Jurkat, Clone E6-1 (cell line): ENCODE data around the gene GPR34.
"Not testable (repeated sequence)": the region's sequence is repeated elsewhere in the genome, so short reads cannot be mapped to it uniquely, and the experiment has no call there.

ENCODE experiments used
- DNase-seq: peaks from one replicate; pipeline ENCODE4 v3.0.0-alpha.2; 2011; ENCODE audit warnings: low read depth, low spot score
- H3K4me3 ChIP-seq: 2 replicates; pipeline ENCODE4 v1.5.1; 2011; ENCODE audit warnings: mild to moderate bottlenecking, low read length, control low read depth, moderate library complexity

Gene GPR34

DNA sequence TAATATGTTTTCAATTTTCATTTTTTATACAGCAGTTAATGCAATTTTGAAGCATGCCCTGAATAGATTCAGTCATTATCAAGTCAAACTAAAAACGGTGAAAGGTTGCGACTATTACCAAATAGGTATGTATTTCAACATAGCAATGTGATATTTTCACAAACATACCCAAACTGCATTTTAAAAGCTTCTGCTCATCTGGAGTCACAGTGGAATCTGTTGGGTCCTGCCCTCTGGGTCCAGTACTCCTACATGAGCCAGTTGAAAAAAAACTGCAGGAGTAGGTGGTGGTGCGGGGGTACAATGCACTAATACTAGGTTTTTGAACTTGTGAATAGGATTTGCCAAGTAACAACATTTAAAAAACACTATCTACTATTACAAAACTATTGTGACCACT, 938 bp downstream of the GPR34 start:
- H3K4me3 ChIP-seq, result no peak overlapping the region
- DNase-seq, result no peak

DNA sequence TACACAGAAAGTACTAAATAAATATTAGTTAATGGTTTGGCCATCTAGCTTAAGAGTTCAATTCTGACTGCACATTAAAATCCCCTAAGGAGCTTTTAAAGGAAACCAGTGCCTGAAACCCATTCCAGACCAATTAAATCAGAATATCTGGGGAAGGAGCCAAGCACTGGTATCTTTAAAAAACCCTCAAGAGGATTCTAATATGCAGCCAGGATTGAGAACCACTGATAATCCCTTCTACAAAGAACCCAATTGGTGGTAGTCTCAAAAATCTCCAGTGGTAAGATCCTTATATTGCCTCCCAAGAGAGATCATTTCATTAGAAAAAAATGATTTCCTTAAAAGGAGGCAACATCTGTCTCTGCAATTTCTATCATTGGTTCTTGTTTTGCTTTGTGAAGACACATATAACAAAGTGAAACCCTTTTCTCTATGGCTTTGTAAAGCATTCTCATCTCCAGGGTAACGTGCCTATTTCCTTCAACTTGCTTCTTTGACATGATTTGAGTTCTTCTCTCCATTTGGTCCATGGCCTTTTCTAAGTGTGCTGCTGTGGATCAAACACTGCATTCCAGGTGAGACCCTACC, 3.5 kb downstream of the GPR34 start:
- H3K4me3 ChIP-seq, result no peak overlapping the region
- no peak for DNase-seq

DNA sequence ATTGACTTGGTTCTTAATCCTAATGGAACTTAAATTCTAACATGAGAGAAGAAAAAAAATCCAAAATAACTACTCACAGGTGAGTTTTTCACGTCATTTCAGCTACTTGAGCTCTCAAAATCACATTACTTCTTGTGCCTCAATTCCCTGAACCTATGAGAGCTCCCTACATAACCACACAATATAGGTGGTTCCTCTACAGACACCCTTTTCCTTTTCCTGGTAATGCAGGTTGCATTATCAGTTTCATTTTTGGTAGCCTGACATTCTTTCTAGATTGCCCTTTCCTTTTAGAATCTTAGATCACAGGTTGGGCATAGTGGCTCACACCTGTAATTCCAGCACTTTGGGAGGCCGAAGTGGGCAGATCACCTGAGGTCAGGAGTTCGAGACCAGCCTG, 4.3 kb downstream of the GPR34 start:
- no peak for DNase-seq
- no peak overlapping the region for H3K4me3 ChIP-seq

DNA sequence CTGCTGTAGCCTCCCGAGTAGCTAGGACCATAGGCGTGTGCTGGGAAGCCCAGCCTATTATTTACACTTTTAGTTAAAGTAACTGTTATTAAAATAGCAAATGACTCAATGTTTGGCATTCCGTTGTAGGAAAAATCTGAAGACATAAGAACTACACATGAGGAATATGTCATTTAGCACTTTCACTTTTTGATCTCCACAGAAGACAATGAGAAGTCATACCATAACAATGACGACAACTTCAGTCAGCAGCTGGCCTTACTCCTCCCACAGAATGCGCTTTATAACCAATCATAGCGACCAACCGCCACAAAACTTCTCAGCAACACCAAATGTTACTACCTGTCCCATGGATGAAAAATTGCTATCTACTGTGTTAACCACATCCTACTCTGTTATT, 6.7 kb downstream of the GPR34 start:
- no peak overlapping the region for H3K4me3 ChIP-seq
- DNase-seq, result no peak

DNA sequence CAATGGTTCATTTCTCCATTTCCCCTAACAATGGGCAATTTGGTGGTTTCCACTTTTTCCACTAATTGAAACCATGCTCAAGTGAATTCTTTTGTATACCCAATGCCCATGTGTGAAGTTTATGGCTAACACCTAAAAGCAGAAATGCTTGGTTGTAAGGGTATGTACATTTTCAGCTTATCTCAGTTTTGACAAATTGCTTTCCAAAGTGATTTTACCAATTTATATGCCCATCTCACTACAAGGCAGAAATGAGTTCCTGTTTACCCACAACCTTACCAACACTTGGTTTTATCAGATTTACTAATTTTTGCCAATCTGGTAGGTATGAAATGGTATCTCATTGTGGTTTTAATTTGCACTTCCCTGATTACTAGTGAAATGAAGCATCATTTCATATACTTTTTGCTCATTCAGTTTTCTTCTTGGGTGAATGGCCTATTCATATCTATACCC, 14.8 kb downstream of the GPR34 start:
- no peak for DNase-seq
- H3K4me3 ChIP-seq, result no peak overlapping the region

DNA sequence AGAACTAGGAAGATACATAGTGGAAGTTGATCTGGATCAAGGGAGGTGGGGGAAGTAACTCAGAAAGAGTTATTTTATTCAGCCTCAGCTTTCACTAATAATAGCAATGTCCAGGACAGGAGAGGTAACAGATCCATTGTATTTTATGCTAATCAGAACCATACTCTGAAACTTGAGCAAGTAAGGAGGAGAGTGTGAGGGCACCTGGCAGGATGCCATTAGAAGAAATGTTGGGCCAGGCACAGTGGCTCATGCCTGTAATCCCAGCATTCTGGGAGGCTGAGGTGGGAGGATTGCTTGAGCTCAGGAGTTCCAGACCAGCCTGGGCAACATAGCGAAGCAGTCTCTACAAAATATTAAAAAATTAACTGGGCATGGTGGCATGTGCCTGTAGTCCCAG, 16.3 kb downstream of the GPR34 start:
- no peak overlapping the region for H3K4me3 ChIP-seq
- no peak for DNase-seq

DNA sequence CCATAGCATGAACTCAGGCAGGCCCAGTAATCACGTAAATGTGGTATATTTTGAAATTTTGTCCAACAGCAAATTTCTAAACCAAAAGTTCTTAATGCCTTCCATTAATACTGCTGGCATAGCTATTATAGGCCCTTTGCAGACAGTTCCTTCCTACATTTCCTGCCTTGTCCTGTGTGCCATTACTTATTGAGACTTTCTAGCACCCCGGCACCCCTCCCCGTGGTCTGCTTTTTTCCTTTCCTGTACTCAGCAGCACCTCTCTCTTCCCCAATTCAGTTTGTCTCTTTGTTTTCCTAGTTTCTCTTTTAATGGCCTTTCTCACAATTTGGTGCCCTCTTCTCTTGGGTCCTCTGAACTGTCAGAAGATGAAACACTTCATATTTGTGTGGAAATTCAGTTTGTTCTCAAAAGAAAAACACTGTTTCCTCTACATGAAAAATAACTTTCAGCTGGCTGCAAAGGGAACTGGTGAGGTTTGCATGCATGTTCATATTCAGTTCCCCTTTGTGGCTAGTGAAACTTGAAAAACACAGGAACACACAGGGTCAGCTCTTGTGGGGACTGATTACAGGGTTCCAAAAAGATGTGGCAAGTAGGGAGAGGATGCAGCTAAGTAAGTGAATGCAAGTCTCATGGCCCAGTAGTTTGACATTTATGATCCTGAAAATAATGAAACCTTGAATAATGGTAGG, 17.1 kb downstream of the GPR34 start:
- H3K4me3 ChIP-seq, result no peak overlapping the region
- no peak for DNase-seq

DNA sequence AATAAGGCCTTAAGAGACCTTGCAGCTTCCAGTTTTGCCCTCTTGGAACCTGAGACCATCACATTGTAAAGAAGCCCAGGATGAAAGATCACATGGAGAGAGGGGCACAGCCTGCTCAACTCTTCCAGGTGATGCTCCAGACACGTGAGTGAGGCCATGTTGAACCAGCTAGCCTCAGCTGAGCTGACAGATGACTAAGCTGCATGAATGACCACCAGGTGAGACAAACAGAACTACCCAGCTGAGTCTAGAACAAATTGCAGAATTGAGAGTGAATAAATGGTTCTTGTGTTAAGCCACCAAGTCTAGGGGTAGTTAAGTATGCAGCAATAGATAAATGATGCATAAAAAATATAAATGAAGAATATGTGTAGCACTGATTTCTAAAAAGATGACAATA, 18.4 kb downstream of the GPR34 start:
- DNase-seq, result no peak
- no peak overlapping the region for H3K4me3 ChIP-seq

DNA sequence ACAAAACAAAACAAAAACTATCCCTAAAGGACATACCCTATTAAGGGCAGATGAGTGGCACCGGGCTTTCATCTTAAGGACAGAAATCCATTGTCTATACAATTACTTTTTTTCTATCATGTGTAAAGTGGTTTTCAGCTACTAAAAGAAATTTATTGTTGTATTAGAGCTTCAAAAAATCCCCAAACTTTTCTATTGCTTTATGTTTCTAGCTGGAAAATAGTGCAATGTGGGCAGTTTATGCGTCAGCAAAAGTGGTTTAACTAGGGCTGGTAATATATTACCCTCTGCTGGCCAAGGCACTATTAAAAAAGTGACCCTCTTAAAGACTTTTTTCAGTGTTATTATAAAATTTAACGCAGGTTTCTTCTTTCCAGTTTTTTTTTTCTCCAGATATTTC, 19.7 kb downstream of the GPR34 start:
- no peak for DNase-seq
- H3K4me3 ChIP-seq, result no peak overlapping the region

DNA sequence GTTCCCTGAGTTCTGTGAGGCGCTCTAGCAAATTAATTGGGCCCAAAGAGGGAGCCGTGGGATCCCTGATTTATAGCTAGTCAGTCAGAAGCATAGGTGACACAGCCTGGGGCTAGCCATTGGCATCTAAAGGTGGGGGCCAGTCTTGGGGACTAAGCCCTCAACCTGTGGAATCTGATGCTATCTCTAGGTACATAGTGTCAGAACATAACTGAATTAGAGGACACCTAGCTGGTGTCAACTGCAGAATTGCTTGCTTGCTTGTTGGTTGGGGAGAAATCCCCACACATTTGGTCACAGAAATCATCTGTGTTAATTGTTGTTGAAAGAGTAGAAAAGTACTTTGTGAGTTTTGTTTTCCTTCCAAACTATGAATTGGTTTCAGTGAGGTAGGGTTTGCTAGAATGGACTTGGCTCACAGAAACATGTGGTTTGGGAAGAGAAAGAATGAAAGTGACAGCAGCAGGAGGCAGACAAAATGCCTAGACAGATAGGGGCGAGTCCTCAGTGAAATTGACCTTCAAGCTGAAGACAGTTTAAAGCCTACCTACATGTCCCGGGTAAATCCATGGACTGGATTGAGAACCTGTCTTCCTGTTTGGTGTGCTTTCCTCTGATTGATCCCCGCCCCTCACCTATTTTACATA, 22.4 kb downstream of the GPR34 start:
- no peak for DNase-seq
- H3K4me3 ChIP-seq, result no peak overlapping the region

DNA sequence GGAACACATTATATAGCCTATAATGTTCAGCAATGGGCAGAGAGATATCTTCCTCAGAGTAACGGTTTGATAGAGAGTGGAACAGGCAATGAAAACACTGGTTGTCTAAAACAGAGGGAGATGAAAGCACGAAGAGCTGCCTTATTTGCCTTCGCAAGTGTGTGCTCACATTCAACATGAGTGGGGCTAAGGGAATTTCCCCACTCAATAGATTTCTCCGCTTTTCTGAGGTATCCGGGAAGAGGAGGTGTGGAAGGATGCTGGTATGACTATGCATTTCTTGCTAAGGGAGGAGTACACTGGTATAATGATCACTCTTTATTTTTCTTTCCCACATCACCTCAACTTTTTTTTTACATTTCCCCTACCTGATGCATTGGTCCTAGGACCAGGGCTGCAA, 27.4 kb downstream of the GPR34 start:
- H3K4me3 ChIP-seq, result no peak overlapping the region
- no peak for DNase-seq

DNA sequence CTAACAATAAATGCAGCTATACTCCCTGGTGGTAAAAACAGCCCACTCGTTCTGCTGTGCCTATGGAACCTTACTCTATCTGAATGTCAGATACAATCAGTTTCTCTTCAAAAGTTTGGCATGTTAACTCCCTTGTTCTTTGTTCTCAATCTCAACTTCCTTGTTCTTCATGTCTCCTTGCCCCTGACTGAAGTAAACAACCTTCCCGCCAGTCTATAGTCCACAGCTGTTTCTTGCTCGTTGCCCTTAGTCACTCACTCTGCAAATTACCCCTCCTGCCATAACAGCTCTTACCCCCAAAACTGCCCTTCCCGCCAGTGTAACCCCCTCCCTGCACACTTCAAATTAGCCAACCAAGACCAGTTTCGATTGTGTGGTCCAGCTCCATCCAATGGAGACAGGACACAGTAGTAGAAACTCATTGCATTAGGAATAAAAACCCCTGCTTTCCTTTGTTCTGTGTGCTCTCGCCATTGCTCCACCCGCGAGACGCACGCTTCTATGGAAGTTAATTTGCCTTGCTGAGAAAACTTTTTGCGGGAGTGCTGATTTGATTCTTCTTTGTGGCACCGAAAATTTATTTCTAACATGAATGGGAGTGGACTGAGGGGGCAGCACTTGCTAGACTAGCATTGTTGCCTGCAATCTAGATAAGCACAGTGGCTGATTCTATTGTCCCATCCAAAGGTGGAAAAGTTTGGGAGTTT, 28.1 kb downstream of the GPR34 start:
- no peak for DNase-seq
- H3K4me3 ChIP-seq, result no peak overlapping the region

DNA sequence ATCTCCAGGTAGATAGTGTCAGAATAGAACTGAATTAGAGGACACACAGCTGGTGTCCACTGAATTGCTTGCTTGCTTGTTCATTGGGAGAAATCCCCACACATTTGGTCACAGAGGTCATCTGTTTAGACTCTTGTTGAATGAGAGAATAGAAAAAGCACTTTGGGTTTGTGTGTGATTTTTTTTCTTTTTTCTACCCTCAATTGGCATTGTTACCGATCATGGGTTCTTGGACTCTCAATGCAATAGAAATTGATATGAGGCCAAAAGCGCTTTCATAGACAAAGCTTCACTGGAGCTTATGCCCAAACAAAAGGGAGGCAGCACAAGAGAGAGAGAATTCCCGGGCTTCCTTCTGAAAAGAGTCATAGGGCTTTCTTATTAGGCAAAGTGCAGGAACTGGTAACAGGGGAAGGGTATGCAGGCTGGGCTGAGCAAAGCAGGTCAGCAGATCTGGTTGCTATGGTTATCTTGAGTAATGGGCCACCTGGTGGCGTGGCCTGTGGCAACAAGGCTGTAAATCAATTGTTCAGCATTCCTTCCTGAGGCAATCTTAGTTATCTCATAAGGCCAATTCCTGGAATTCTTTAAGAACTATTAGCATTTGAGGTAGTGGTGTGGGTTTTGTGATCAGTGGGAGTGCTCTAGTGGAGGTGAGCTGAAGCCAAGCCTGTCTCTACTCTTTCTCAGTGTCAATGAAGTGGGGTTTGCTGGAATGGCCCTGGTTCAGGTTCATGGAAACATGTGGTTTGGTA, 29.9 kb downstream of the GPR34 start:
- DNase-seq, result no peak
- no peak overlapping the region for H3K4me3 ChIP-seq

DNA sequence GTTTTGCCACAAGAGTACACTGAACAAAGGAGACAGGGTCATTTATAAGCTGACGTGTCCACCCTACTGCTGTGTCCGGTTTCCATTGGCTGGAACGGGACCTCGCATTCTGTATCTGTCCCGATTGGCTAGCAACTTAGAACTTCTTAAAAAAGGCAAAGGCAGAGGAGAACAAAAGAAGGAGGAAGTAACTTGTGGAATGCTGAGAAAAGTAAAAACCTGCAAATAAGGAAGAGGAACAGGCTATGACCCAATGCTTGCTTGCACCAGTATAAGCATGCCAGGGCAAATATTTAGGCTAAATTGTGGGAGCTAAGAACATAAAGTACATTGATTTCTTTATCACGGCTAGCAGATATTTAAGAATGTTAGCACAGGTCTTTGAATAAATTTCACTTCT, 30.8 kb downstream of the GPR34 start:
- not testable (repeated sequence) for H3K4me3 ChIP-seq, DNase-seq

DNA sequence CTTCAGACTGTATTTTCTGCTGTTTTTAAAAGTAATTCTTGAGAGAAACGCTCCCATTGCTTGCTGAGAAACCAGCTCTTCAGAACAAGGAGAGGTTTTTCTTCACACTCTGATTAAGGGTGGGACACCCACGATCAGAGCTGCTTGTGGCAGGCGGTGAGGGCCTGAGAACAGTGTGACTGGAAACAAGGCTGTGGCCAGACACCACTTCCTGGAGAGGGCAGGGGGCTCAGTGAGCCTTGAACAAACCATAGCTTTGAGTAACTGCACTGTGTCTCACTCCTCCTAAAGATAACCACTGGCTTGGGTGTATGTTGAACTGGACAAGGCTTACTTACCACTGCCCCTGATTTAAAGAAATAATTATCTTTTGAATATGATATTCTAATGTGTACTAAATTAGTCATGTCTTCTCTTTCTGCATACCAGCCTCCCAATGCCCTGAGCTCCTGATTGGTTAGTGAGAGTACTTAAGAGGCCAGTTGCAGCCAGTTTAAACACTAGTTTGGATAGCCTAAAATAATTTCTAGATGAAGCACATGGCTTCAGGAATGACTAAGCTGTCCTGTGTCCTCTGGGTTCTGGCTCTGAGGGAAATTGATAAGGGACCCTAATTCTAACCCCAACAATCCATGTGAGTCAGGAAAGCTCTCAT, 31.5 kb downstream of the GPR34 start:
- peak; percentile 37 for DNase-seq

DNA sequence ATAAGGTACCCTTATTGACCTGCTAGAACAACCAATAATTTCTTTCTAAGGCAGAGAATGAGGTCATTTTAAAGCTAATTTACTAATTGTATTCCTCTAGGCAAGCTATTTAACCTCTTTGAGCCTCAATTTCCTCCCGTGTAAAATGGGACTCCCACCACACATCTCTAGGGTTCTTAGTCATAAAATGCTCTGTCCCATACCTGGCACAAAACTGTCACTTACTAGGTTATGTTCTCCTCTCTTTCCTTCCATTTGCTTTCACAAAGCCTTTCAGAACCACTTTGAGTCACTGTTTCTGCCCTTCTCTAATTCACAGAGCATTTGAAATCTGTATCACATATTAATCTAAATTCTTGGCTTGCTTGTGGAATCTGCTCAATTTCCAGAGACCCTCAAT, 32.8 kb downstream of the GPR34 start:
- no peak overlapping the region for H3K4me3 ChIP-seq
- DNase-seq, result no peak

More for the DNA sequence above, 31.5 kb downstream of the GPR34 start:
- no peak overlapping the region for H3K4me3 ChIP-seq

DNA sequence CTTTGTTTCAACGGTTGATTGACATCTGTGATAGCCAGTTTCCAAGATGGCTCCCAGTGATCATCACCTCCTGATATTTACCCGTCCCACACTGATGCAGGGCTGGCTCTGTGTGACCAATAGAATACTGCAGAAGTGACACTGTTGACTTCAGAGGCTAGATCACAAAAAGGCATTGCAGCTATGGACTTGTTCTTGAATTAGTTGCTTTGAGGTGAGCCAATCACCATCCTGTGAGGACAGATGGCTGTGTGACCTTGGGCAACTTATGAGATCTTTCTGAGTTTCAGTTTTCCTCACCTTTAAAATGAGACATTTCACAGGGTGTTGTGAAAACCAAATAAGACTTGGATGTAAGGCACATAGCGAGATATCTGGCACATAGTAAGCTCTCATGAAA, 33.4 kb downstream of the GPR34 start:
- no peak for DNase-seq
- no peak overlapping the region for H3K4me3 ChIP-seq

DNA sequence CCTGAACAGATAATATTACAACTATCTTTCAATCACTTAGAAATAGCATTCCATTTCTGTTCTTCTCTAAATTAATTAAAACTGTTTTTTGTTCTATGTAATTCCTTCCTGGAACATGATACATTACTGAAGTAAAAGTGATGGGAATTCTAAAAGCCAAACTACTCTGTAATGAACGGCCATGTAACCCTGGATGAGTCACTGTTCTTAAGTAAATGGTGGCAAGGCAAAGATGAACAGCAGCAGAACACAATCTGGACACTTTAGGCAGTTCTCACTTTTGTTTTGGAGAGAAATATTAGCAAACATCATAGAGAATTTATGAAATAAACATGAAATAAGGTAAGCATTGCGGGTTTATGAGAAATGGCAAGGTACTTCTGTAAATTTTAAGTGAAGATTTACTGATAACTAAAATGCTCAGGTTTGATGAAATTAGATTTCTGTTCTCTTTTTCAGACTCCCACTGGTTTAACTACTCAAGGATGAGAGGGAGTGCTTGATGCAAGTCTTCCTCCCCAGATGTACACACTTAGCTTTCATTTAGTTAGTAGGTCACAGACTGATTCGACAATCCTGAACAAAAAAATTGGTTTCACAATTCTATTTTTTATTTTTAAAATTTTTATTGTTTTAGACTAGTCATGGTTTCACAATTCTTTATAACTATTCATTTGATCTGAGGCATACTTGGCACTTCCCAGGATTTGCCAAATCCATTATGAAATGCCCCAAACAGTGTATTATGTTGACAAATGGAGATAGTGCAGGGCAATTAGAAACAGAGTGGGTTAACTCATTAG, 34.2 kb downstream of the GPR34 start:
- H3K4me3 ChIP-seq, result no peak overlapping the region
- DNase-seq, result no peak
